Measurements from ENCODE around the gene DEFB124.
A peak's percentile ranks its signal among the peaks of the same experiment; 100 is the strongest.
"Not testable (repeated sequence)": the region's sequence is repeated elsewhere in the genome, so short reads cannot be mapped to it uniquely, and the experiment has no call there.

The DEFB124 gene

DNA sequence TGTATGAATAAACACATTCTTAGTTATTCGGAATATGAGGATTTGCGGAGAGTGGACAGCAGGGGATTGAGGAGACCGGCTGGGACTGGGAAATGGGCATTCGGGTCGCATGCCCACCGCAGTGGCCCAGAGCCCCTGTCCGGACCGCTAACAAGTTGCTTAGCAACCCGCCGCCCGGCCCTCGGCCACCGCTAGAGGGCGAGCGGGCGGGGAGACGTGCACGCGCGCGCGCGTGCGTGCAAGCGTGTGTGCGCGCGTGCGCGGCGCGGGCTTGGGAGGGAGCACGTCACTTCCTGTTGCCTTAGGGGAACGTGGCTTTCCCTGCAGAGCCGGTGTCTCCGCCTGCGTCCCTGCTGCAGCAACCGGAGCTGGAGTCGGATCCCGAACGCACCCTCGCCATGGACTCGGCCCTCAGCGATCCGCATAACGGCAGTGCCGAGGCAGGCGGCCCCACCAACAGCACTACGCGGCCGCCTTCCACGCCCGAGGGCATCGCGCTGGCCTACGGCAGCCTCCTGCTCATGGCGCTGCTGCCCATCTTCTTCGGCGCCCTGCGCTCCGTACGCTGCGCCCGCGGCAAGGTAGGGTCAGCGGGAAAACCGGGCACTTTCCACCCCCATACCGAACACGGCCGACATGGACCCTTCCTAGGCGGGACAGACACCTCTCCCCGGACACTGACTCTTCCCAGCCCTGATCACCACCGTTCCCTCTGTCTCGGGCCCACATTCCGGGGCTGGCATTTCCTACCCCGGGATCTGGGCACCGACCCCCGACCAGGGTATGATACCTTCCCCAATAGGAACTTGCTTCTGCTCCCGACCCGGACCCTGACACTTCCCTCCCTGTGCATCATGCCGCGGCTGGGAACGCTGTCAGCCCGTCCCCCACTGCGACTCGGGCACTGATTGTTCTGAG is 39.5 kb upstream of the DEFB124 start, which contains the start of gene HM13:
TSS of gene HM13 (plus strand) at position 289 of the 918 bp plus-strand sequence. CDS start at position 399, 110 bp downstream.
- DNase-seq (ENCODE audit: low read depth, low spot score) = peak; percentile 81
- H3K4me1 ChIP-seq (ENCODE audit: control insufficient read depth, insufficient read depth, low read length) = no peaks in the 10 kb centered on the region; the same call in 1 of the 2 replicates
- H3K9me3 ChIP-seq (ENCODE audit: control insufficient read depth, insufficient read depth, low read length) = no peaks in the 10 kb centered on the region
- H3K36me3 ChIP-seq (ENCODE audit: control insufficient read depth, insufficient read depth, low read length) = no peaks in the 10 kb centered on the region
- H3K27me3 ChIP-seq (ENCODE audit: control insufficient read depth, insufficient read depth, low read length) = no peaks in the 10 kb centered on the region
- peak within 1 kb of the TSS; percentile 96 for H3K4me3 ChIP-seq (ENCODE audit: low read length)
- no peak within 1 kb of the TSS for H3K27ac ChIP-seq (ENCODE audit: low read length)
- no CpG with 5 or more reads among the region's 86 CpGs for WGBS (ENCODE audit: insufficient coverage, insufficient read length)

- no peak for DNase-seq (ENCODE audit: low read depth, low spot score)
- WGBS (ENCODE audit: insufficient coverage, insufficient read length) = no CpG with 5 or more reads among the region's 5 CpGs
- H3K36me3 ChIP-seq (ENCODE audit: control insufficient read depth, insufficient read depth, low read length) = no peaks in the 10 kb centered on the region
- H3K27me3 ChIP-seq (ENCODE audit: control insufficient read depth, insufficient read depth, low read length) = no peaks in the 10 kb centered on the region
- no peak overlapping the region for H3K4me3 ChIP-seq (ENCODE audit: low read length)
- no peaks in the 10 kb centered on the region for H3K4me1 ChIP-seq (ENCODE audit: control insufficient read depth, insufficient read depth, low read length)
- no peak overlapping the region for H3K27ac ChIP-seq (ENCODE audit: low read length)
- H3K9me3 ChIP-seq (ENCODE audit: control insufficient read depth, insufficient read depth, low read length) = no peaks in the 10 kb centered on the region
Measured at GRCh38 chr20:31508517-31509244, 33.8 kb upstream of the DEFB124 start.

GRCh38 chr20:31505903-31506302 is 31.0 kb upstream of the DEFB124 start:
- H3K4me3 ChIP-seq (ENCODE audit: low read length) = no peak overlapping the region
- H3K4me1 ChIP-seq (ENCODE audit: control insufficient read depth, insufficient read depth, low read length) = no peaks in the 10 kb centered on the region
- no peak overlapping the region for H3K27ac ChIP-seq (ENCODE audit: low read length)
- DNase-seq (ENCODE audit: low read depth, low spot score) = no peak
- H3K9me3 ChIP-seq (ENCODE audit: control insufficient read depth, insufficient read depth, low read length) = no peaks in the 10 kb centered on the region; the same call in 1 of the 2 replicates
- no peaks in the 10 kb centered on the region for H3K27me3 ChIP-seq (ENCODE audit: control insufficient read depth, insufficient read depth, low read length)
- no peaks in the 10 kb centered on the region for H3K36me3 ChIP-seq (ENCODE audit: control insufficient read depth, insufficient read depth, low read length)
- WGBS (ENCODE audit: insufficient coverage, insufficient read length) = no CpG with 5 or more reads among the region's 1 CpG

DNA sequence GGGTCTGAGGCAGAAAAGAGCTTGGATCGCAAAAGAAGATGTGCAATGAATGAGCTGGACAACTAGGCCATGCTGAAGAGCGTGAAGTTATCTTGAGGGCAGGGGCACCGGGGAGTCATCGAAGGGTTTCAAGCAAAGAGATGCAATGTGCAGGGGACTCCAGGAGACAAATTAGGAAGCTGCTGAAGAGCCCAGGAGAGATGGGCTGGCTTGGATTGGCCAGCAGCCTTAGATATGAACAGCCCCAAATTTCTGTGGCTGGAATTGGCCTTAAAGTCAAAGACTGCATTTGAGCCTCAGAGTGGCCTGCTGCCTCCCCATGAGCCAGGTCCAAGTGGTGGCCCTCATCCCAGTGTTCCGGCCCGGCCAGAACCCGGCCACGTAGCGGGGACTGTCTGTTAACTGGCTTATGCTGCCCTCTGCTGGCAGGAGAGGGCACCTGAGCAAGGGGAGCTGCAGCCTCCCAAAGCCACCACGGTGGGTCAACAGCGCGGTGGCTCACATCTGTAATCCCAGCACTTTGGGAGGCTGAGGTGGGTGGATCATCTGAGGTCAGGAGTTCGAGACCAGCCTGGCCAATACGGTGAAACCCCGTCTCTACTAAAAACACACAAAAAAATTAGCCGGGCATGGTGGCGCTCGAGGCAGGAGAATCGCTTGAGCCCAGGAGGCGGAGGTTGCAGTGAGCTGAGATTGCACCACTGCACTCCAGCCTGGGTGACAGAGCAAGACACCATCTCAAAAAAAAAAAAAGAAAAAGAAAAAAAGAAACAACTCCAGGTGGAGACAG is 28.2 kb upstream of the DEFB124 start:
- DNase-seq (ENCODE audit: low read depth, low spot score) = peak; percentile 84
- not testable (repeated sequence) for H3K36me3 ChIP-seq (ENCODE audit: control insufficient read depth, insufficient read depth, low read length); H3K4me3 ChIP-seq (ENCODE audit: low read length); H3K9me3 ChIP-seq (ENCODE audit: control insufficient read depth, insufficient read depth, low read length); H3K4me1 ChIP-seq (ENCODE audit: control insufficient read depth, insufficient read depth, low read length); H3K27me3 ChIP-seq (ENCODE audit: control insufficient read depth, insufficient read depth, low read length); H3K27ac ChIP-seq (ENCODE audit: low read length)
- no CpG with 5 or more reads among the region's 20 CpGs for WGBS (ENCODE audit: insufficient coverage, insufficient read length)

DNA sequence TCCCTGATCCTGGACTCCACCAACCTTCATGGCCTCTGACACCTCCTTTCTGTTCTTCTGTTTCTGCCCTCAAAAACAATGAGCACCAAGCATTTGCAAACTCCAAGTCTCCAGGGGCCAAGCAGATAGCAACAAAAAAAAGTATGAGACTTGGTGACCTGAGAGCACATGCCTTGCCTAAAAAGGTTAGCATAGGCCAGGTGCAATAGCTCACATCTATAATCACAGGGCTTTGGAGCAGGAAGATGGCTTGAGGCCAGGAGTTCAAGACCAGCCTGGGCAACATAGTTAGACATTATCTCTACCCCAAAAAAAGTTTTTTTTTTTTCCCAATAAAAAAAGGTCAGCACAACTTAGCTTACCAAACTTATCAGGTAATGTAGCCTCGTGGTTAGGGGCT is 25.6 kb upstream of the DEFB124 start:
- Histone ChIP-seq H3K4me1 (ENCODE audit: control insufficient read depth, insufficient read depth, low read length) (no peaks in the 10 kb centered on the region), H3K27ac (ENCODE audit: low read length) (no peak overlapping the region), H3K9me3 (ENCODE audit: control insufficient read depth, insufficient read depth, low read length) (no peaks in the 10 kb centered on the region; the same call in 1 of the 2 replicates), H3K4me3 (ENCODE audit: low read length) (no peak overlapping the region), H3K27me3 (ENCODE audit: control insufficient read depth, insufficient read depth, low read length) (no peaks in the 10 kb centered on the region), H3K36me3 (ENCODE audit: control insufficient read depth, insufficient read depth, low read length) (no peaks in the 10 kb centered on the region)
- no CpG with 5 or more reads among the region's 1 CpG for WGBS (ENCODE audit: insufficient coverage, insufficient read length)
- DNase-seq (ENCODE audit: low read depth, low spot score) = no peak

DNA sequence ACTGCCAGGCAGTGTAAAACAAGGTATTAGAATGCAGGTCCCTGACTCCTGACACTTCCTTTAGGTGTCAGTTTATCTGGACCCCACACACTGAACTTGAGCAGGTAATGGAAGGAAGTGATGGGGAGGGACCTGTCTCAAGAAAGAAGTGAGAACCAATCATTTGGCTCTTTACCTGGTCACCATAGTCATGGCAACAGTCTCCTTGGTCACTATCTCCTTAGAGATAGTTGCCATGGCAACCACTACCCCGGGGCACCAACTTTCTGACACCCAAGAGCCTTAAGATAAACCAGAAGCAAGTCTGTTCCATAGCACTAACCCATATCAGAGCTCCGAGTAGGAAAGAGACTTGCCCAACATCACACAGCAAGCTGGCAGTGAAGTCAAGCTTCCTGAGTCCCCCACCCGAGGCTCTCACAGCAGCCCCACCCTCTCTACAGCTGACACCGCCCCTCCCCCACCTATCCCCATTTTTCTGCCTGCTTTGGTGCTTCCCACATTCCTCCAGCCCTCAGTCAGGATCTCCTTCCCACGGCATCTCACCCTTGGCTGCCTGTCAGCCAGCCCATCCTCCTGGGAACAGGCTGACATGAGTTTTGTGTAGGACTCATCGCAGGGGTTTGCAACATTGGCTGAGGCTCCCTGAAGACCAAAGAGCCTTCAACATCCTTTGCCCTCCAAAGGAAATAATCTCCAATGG is 23.1 kb upstream of the DEFB124 start:
- Histone ChIP-seq H3K4me1 (ENCODE audit: control insufficient read depth, insufficient read depth, low read length) (no peaks in the 10 kb centered on the region), H3K27ac (ENCODE audit: low read length) (no peak overlapping the region), H3K36me3 (ENCODE audit: control insufficient read depth, insufficient read depth, low read length) (no peaks in the 10 kb centered on the region), H3K9me3 (ENCODE audit: control insufficient read depth, insufficient read depth, low read length) (no peaks in the 10 kb centered on the region; the same call in 1 of the 2 replicates), H3K27me3 (ENCODE audit: control insufficient read depth, insufficient read depth, low read length) (no peaks in the 10 kb centered on the region), H3K4me3 (ENCODE audit: low read length) (no peak overlapping the region)
- no peak for DNase-seq (ENCODE audit: low read depth, low spot score)
- no CpG with 5 or more reads among the region's 6 CpGs for WGBS (ENCODE audit: insufficient coverage, insufficient read length)

DNA sequence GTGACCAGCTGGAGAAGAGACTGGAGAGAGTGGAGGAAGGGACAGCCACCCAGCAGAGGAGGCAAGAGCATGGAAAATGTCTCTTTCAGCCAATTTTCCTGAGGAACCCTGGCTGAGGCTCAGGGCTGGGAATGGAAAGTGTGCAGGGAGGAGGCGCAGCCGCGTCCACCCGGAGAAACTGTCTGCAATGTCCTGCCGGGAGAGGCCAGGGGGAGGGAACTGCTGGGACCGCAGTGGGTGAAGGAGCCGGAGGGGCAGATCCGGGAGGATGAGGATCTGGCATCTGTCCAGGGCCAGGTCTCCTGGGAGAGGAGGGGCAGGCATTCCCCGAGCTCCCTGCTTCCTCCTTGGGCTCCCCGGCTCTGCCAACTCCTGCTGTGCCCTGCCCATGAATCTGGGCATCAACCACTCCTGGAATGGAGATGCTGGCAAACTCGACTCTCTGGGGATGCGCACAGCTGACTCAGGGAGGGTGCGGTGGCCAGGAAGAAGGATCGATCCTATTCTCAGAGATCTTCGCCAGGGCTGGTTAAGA is 21.9 kb upstream of the DEFB124 start:
- WGBS (ENCODE audit: insufficient coverage, insufficient read length) = no CpG with 5 or more reads among the region's 15 CpGs
- Histone ChIP-seq H3K4me3 (ENCODE audit: low read length) (no peak overlapping the region), H3K4me1 (ENCODE audit: control insufficient read depth, insufficient read depth, low read length) (no peaks in the 10 kb centered on the region), H3K27me3 (ENCODE audit: control insufficient read depth, insufficient read depth, low read length) (no peaks in the 10 kb centered on the region), H3K36me3 (ENCODE audit: control insufficient read depth, insufficient read depth, low read length) (no peaks in the 10 kb centered on the region), H3K9me3 (ENCODE audit: control insufficient read depth, insufficient read depth, low read length) (no peaks in the 10 kb centered on the region; the same call in 1 of the 2 replicates), H3K27ac (ENCODE audit: low read length) (no peak overlapping the region)
- no peak for DNase-seq (ENCODE audit: low read depth, low spot score)

DNA sequence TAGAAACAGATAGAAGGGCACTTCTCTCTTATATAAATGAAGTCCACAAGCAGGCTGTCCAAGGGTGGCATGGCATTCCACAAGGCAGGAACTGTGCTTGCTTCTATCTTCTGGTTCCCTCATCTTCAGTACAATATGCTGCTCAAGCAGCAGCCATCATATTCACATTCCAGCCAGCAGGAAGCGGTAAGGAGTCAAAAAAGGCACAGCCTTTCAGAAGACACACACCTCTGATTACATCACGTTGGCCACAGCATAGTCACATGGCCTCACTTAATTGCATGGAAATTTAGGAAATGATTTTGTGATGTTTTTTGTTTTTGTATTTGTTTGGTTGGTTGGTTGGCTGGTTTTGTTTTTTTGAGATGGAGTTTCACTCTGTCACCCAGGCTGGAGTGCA is 19.2 kb upstream of the DEFB124 start:
- no peaks in the 10 kb centered on the region for H3K9me3 ChIP-seq (ENCODE audit: control insufficient read depth, insufficient read depth, low read length)

DNA sequence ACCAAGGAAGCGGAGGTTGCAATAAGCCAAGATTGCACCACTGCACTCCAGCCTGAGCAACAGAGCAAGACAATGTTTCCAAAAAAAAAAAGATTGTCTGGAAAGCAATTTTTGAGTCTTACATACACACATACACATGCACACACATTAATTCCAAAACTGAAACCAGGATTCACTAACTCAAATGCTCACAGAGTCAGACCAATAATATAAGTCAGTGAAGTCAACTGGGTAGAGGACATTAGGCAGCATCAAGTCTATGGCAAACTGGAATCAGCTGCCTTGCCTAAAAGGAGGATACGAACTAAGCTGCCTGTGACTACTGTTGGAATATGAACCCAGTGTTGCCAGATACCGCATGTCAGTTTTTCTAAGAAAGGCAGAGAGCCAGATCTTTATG is 15.8 kb upstream of the DEFB124 start:
- no peaks in the 10 kb centered on the region; the same call in 1 of the 2 replicates for H3K9me3 ChIP-seq (ENCODE audit: control insufficient read depth, insufficient read depth, low read length)
- no CpG with 5 or more reads among the region's 3 CpGs for WGBS (ENCODE audit: insufficient coverage, insufficient read length)
- H3K27me3 ChIP-seq (ENCODE audit: control insufficient read depth, insufficient read depth, low read length) = no peaks in the 10 kb centered on the region
- DNase-seq (ENCODE audit: low read depth, low spot score) = no peak
- no peaks in the 10 kb centered on the region for H3K36me3 ChIP-seq (ENCODE audit: control insufficient read depth, insufficient read depth, low read length)
- H3K27ac ChIP-seq (ENCODE audit: low read length) = no peak overlapping the region
- H3K4me1 ChIP-seq (ENCODE audit: control insufficient read depth, insufficient read depth, low read length) = no peaks in the 10 kb centered on the region
- no peak overlapping the region for H3K4me3 ChIP-seq (ENCODE audit: low read length)

More for the DNA sequence above, 19.2 kb upstream of the DEFB124 start:
- H3K27me3 ChIP-seq (ENCODE audit: control insufficient read depth, insufficient read depth, low read length) = no peaks in the 10 kb centered on the region
- H3K27ac ChIP-seq (ENCODE audit: low read length) = no peak overlapping the region
- DNase-seq (ENCODE audit: low read depth, low spot score) = no peak
- no CpG with 5 or more reads among the region's 2 CpGs for WGBS (ENCODE audit: insufficient coverage, insufficient read length)
- H3K4me3 ChIP-seq (ENCODE audit: low read length) = no peak overlapping the region
- no peaks in the 10 kb centered on the region for H3K36me3 ChIP-seq (ENCODE audit: control insufficient read depth, insufficient read depth, low read length)
- no peaks in the 10 kb centered on the region for H3K4me1 ChIP-seq (ENCODE audit: control insufficient read depth, insufficient read depth, low read length)
